ENCODE measurements around the gene KIF20A.
"Not testable (repeated sequence)": the region's sequence is repeated elsewhere in the genome, so short reads cannot be mapped to it uniquely, and the experiment has no call there.

Gene KIF20A
- total RNA-seq, result 0.36 to 0.43 reads per million in 2 experiments

DNA sequence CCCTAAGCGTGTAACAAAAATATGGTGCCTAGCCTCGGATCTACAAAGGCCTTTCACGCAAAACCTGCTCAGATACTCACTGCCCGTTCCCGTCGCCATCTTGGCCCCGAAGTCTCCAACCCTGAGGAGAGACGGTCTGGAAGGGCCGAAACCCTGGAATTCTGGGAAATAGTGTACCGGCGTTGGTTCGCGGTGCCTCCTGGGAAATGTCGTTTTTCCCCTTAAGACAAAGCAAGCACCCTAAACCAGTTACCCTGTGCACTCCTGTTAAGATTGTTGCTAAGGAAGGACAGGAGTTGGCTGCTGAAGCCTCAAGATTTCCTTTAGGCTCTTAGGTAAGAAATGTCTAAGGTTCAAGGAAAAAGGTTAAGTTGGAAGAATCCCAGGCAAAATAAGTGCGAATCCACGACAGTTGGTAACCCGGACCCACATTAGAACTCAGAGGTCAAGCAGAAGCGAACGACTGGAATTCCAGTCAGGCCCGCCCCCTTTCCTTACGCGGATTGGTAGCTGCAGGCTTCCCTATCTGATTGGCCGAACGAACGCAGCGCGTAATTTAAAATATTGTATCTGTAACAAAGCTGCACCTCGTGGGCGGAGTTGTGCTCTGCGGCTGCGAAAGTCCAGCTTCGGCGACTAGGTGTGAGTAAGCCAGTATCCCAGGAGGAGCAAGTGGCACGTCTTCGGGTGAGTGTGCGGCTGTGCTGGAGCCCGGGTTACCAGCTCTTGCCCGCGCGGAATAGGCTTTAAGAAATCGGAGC is at the start of gene KIF20A, which contains the start of gene BRD8:
KIF20A (plus strand) TSS at position 597 of the 761 bp plus-strand sequence. CDS start 569 bp downstream, outside the sequence.
BRD8 (minus strand) TSS at position 115 of the 761 bp plus-strand sequence; CDS start at position 99, 16 bp downstream.
- peak; percentile 86 for DNase-seq (ENCODE audit: low read depth)

DNA sequence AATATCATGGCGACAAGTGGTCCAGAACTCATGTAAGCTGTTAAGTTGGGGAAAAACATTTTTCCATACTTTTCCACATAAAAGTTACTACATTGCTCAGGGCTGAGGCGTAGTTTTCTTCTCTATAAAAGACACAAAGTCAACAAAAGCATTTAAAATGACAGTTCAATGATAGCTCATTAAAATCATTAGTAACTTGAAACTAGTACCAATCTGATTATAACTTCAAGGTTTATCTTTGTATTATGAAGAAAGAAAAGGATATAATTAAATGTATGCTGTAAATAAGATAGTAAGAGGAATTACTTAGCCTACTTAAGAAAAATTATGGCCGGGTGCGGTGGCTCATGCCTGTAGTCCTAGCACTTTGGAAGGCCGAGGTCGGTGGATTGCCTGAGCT is 49.6 kb upstream of the KIF20A start:
- no peak for DNase-seq (ENCODE audit: low read depth)

DNA sequence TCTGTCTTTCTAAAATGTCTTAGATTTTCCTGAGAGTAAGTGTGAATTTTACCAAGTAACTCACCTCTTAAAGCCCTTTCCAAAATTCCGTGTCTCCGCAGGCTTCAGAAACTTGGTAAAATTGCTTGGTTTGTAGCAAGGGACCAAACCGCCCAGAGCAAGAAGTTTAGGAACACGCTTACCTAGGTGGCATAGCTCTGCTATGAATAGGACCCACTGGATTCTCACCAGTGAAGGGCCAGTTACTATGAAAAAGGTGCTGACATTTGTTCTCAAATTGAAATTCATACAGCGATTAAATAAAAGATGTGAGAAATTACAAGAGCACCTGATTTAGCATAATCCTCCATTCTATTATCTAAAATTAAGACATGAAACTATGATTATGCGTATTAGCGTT is 46.4 kb upstream of the KIF20A start:
- no peak for DNase-seq (ENCODE audit: low read depth)

DNA sequence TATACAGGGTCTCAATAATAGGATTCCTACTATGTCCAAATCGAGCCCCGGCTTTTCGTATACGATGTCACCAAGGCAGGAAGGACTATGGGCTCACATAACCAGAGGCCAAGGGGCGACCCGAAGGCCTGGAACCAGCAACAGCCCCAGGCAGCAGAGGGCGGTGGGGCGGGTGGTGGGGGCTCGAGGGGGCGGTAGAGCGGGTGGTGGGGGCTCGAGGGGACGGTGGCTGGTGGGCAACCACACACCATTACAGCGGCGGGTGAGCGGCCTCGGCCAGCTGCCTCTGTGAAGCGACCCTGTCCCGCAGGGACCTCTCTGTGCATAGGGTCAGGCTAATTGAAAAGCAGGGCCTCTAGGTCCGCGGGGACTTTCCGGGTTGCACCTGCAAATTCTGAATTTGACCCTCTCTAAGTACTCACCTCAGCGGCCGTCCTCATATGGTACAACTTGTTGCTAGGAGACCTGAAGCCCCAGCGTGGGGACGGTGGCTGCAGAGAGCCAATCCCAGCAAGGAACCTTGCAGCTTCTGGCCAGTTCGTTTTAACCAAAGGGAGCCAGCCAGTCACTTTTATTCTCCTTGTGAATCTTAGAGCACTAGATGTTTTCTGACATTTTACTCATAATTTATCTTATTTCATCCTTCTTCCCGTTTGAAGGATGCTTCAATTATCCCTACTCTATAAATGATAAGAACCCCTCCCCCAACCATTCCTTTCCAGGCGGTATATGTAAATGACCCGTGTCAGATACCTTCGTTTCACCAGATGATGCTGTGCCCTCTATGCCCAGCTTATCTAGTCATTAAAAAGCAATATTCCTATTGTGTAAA is 39.7 kb upstream of the KIF20A start, which contains the start of gene NME5:
NME5 (minus strand) TSS at position 480 of the 832 bp plus-strand sequence. CDS start 648 bp downstream, outside the sequence.
- no peak for DNase-seq (ENCODE audit: low read depth)

DNA sequence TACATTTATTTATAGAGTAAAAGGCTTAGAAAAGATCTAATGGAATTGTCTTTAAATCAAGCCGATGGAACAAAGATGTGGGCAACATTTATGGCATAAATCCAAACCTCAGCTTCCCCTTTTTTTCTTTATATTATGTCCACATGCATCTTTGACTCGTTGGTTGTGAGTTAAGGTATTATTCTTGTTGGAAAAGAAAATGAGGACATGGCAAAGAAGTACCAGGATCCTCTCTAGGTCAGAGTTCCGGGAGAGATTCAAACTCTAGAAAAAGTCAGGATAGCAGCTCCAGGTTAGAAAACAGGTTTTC is 39.2 kb upstream of the KIF20A start:
- DNase-seq (ENCODE audit: low read depth), result no peak

DNA sequence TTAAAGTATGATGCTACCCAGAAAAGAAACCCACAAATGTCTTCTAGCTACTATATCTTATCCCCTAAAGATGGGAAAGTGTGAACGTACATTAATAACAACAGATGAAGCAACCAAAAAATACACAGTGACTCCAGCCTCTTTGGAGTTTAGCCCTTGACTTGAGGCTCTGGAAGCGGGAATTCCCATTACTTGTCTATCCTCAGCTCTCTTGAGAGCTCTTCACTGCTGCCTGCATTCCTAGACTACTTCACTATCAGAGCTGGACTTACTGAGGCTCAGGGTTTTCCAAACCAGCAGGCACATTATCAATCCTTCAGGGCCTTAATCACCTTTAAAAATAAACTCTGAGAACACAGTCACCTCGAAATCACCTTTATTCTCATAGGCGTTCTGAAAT is 38.6 kb upstream of the KIF20A start:
- no peak for DNase-seq (ENCODE audit: low read depth)

DNA sequence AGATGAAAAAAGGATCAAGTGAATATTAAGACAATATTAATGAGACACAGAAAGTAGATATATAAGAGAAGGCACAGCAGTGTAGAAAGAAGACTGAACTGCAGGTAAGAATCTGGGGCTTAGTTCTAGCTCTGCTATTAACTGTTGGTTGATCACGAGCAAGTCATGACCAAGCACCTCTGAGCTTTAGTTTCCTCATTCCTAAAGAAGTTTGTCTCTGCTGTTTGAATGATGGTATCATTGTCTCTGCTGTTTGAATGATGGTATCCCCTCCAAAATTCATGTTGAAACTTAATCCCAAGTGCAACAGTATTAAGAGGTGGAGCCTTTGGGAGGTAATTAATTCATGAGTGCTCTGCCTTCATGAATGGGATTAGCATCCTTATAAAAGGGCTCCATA is 37.2 kb upstream of the KIF20A start:
- no peak for DNase-seq (ENCODE audit: low read depth)

DNA sequence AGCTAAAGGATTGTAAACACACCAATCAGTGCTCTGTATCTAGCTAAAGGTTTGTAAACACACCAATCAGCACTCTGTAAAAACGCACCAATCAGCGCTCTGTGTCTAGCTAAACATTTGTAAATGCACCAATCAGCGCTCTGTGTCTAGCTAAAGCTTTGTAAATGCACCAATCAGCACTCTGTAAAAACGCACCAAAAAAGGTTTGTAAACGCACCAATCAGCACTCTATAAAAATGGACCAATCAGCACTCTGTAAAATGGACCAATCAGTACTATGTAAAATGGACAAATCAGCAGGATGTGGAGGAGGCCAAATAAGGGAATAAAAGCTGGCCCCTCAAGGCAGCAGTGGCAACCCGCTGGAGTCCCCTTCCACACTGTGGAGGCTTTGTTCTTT is 35.3 kb upstream of the KIF20A start:
- DNase-seq (ENCODE audit: low read depth), result not testable (repeated sequence)

DNA sequence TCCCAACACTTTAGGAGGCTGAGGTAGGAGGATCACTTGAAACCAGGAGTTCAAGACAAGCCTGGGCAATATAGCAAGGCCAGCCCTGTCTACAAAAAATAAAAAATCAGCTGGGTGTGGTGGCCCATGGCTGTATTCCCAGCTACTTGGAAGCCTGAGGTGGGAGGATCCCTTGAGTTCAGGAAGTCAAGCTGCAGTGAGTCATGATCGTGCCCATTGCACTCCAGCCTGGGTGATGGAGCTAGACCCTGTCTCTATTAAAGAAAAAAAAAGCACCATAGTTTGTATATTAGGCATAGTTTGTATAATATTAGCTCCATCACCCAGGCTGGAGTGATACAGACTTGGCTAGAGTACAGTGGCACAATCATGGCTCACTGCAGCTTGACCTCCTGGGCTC is 30.1 kb upstream of the KIF20A start:
- no peak for DNase-seq (ENCODE audit: low read depth)

DNA sequence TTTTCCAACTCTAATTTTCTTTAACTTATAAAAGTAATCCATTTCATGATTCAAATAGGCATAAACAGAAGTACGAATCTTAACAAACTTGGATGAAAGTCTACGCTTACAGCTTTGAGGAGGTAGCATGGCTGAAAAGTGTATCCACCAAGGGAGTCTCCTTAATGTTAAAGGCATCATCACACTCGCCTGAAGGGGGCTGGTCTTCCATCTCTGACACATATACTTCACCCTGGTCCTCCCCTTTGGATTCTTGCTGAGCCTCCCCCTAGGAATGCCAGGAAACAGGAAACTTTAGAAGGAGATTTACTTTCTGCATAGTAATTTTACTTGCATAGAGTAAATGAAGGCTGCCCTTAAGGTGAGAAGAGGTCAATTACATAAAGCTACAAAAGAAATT is 29.4 kb upstream of the KIF20A start:
- DNase-seq (ENCODE audit: low read depth), result no peak

DNA sequence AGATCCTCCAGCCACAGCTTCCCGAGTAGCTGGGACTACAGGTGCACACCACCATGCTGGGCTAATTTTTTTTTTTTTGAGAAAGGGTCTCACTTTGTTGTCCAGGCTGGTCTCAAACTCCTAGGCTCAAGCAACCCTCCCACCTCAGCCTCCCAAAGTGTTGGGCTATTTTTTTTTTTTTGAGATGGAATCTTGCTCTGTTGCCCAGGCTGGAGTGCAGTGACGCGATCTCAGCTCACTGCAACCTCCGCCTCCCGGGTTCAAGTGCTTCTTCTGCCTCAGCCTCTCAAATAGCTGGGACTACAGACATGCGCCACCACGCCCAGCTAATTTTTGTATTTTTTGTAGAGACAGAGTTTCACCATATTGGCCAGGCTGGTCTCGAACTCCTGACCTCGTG is 22.9 kb upstream of the KIF20A start:
- not testable (repeated sequence) for DNase-seq (ENCODE audit: low read depth)

DNA sequence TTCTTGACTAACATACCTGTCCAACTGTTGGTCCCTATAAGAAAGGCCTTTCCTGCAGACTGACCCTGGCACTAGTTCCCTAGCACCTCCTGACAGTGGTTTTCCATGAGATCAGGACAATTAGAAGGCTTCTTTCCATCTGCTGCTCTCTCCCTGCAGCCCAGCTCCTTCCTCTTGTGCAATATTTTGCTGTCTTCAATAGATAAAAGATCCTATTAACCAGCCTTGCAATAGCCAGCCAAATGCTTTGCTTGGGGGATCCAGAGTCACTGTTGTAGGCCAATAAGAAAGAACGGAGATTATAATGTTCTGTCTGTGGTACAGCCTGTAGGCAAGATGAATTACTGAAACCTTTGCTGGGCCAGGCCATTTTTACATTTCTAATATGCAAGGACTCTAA is 21.3 kb upstream of the KIF20A start:
- no peak for DNase-seq (ENCODE audit: low read depth)

DNA sequence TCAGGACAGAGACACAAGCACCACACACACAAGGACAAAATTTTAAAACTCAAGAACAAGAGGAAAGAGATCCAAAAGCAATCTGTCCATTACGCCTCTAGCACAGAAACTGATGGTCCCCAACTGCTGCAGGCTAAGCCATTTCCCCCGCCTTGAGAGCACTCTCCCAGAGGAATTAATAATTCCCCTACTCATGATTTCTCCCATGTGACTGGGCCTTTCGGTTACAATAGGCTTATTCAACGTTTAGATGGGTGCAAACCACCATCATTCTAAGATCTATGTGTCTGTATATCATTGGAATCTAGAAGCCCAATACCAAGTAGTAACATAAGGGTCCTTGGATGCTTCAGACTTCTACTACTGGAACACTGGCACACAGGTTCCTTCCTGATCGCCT is 19.2 kb upstream of the KIF20A start:
- DNase-seq (ENCODE audit: low read depth), result no peak

DNA sequence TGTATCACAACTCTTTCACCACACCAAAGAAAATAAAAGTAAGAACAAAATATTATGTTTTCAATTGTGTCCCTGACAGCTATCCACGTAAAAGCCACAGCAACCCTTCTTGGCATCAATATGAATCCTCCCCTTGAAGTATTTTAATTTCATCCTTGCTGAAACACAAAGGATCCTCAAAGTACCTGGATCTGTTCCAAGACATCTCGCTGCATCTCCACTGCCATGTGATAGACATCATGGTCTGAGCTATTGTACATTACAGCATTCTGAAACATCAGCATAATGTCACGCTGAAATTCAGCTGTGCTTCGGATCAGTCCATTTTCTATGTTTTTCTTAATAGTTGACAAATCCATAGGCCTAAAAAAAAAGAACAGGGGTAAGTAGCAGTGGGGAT is 18.2 kb upstream of the KIF20A start:
- DNase-seq (ENCODE audit: low read depth), result no peak

DNA sequence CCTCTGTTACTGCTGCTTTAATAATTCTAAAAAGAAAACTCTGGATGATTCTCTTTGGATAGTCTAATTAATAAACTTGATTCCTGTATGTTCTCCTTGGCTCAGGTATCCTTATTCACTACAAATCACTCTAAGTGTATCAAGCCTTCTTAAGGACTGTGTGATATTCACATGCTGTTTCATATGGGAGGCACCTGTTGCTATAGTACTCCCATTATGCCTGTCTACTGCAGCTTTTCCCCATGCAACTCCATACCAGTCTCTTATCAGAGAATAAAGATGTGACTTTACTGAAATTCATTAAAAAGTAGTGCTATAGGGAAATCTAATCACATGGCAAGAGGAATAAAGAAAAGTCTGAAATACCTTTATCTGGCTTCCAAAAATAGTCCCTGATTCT is 15.2 kb upstream of the KIF20A start:
- no peak for DNase-seq (ENCODE audit: low read depth)

DNA sequence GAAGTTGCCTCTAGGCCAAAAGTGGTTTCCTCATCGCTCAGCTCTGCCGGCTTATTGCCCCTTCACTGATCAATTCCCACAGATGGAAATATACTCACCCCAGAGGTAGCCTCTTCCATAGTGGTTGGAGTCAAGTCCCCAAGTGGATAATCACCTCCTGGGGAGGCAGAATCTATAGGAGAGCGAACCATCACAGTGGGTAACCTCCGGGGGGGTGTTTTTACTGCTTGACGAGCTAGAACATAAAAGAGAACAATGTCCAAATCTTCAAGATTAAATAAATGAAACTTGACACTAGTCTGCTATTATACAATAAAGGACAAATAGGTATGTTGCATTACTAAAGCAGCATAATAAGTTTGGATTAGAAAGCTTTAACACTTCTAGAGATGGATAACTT is 9.8 kb upstream of the KIF20A start:
- no peak for DNase-seq (ENCODE audit: low read depth)

DNA sequence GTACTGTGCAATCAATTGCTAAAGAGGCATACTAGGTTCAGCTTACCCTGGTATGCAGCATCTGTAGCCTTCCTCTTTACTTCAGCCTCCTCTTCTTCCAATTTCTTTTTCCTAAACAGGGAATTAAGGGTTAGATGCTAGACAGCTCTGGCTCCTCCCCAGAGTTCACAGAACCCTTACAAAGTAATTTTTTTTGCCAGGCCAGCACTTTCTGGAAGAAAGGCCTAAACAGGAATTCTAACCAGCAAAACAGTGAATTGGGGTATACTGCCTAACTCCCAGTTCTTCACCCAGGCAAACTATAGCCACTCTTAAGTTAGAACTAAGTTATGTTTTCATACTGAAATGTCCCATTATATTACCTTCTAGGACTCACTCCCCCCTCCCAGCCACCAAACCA is 8.6 kb upstream of the KIF20A start:
- DNase-seq (ENCODE audit: low read depth), result no peak

DNA sequence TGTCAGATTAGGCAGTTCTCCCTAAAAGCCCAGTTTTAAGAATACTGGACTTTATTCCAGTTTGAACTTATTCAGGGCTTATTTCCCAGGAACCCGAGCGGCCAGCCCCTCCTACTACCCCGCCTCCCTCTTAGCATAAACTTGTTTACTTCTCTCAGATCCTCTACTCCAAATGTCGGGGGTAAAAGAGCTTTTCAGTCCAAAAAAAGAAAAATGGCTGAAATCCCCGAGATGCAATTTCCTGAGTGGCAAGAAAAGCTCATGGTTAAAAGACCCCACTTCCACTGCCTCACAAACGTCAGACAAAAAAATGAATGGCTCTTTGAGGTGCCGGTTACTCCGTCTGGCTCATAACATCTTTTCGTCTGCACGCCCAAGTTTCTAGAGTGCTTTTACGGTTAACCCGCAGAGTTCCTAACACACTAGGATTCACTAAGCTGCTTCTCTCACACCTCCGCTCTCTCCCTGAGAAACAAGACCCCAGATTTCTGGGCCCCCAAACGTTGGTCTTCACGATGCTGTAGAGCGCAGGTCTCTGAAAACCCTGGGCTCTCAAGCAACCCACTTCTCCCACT is 884 bp upstream of the KIF20A start:
- no peak for DNase-seq (ENCODE audit: low read depth)

DNA sequence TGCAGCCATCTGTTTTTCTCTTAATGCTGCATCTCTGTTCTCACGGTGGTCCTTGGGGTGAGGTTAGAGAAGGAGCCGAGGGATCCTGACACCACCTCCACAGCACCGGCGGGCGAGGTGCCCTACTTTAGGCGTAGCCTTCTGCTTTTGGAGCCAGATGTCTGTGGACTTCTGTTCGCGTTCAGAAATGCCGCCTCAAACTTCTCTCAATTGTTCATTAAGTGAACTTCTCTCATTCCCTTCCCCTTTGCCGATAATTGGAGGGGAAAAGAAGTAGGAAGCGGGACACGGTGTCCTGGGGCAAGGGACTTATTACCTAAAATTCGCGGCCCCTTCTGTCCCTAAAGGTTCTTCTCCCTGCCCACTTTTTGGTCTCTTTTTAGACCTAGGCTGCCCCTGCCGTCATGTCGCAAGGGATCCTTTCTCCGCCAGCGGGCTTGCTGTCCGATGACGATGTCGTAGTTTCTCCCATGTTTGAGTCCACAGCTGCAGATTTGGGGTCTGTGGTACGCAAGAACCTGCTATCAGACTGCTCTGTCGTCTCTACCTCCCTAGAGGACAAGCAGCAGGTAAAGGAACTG is 455 bp downstream of the KIF20A start:
- DNase-seq (ENCODE audit: low read depth), result no peak

DNA sequence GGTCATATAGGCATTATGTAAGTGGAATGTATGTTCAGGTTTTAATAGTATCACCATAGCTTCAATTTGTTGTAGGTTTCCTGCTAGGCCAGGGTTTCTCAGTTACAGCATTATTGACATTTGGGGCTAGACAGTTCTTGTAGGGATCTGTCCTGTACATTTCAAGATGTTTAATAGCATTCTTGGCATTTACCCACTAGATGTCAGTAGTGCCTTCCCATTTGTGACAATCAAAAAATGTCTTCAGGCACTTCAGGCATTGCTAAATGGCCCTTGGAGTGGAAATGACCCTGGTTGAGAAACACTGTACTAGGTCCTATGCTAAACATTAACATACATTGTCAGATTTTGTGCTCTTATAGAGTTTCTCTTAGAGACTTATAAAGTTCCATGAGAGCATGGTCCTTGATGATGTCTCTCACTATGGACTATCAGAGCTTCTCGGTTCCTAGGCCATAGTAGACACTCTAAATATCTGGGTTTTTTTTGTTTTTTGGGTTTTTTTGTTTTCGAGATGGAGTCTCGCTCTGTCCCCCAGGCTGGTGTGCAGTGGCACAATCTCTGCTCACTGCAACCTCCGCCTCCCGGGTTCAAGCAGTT is 1.4 kb downstream of the KIF20A start:
- no peak for DNase-seq (ENCODE audit: low read depth)

DNA sequence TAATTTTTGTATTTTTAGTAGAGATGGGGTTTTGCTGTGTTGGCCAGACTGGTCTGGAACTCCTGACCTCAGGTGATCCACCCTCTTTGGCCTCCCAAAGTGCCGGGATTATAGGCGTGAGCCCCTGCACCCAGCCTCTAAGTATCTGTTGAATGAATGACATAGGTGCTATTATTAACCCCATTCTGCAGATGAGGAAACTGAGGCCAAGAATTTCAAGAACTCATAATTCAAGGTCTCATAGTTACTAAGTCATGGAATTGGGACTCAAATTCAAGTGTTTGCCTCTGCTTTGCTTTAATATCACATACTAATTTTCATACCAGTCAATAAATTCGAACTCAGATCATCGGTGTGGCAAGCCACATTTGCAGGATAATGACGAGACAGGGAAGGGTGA is 1.9 kb downstream of the KIF20A start:
- DNase-seq (ENCODE audit: low read depth), result no peak

DNA sequence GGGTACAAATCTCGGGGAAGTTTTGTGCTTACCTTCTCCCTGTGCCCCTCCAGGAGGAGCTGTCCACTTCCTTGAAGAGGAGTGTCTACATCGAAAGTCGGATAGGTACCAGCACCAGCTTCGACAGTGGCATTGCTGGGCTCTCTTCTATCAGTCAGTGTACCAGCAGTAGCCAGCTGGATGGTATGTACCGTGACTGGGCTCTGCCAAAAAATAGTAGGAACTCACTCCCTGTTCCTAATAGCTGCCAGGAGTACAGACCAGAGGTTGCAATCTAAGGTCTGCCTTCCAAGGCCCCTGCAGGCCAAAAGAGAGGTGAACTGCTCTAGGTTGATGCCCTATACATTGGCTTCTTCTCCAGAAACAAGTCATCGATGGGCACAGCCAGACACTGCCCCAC is 3.9 kb downstream of the KIF20A start:
- no peak for DNase-seq (ENCODE audit: low read depth)

All from T follicular helper cell (primary cell).